Esophagus squamous epithelium (tissue), 4 donors: ENCODE results near the gene LRRC36.

Source experiments
- CTCF ChIP-seq, 6 experiments: fragments of 450-650 bp in 4 of 6; fragments of 200-600 bp in 2 of 6; sonication (generic) in 2 of 6; IDR thresholded peaks; one replicate each; pipeline ENCODE4 v1.5.1; 2016 to 2019; ENCODE audit warnings: antibody characterized with exemption in 6 of 6, mild to moderate bottlenecking in 4 of 6, moderate library complexity in 4 of 6
- POLR2A ChIP-seq, 4 donors: fragments of 450-650 bp; IDR thresholded peaks; one replicate each; pipeline ENCODE4 v1.6.1; 2017; ENCODE audit warnings: antibody characterized with exemption in 4 of 4, mild to moderate bottlenecking in 4 of 4, moderate library complexity in 3 of 4

- TF ChIP-seq CTCF (IDR thresholded peaks at IDR 0.05) (no peak), POLR2A (IDR thresholded peaks at IDR 0.05) (no peak)
Observed at GRCh38 chr16:67413978-67414911, 87.6 kb downstream of the LRRC36 start.
